CD14-positive monocyte (primary cell): Measurements from ENCODE around the gene MAPK8IP1. TPM values are rescaled to one million over a fixed set of nuclear protein-coding genes. Genes with fewer than 3 reads are reported as not detected.

Experiments
- DNase-seq, 3 donors: peaks; one replicate each; pipeline ENCODE4 v3.0.0-alpha.2; 2011 to 2022
- H2AFZ ChIP-seq: 2 replicates; pipeline ENCODE4 v1.6.0; 2012; ENCODE audit warnings: mild to moderate bottlenecking, low read depth, low read length, inconsistent platforms; ENCODE audit not compliant: insufficient read depth, poor library complexity, severe bottlenecking
- H3K27ac ChIP-seq, 2 donors: 1 replicate in 1 of 2; 2 replicates in 1 of 2; pipeline ENCODE4 v1.5.1; 2012 to 2013; ENCODE audit warnings: low read length in 2 of 2, control low read depth in 1 of 2, inconsistent platforms in 1 of 2, low read depth in 1 of 2, mild to moderate bottlenecking in 1 of 2
- H3K27me3 ChIP-seq, 2 donors: one replicate each; pipeline versions ENCODE4 v1.6.0 to v1.6.1; 2011 to 2013; ENCODE audit warnings: low read length in 2 of 2; ENCODE audit not compliant: control insufficient read depth in 2 of 2, insufficient read depth in 2 of 2
- H3K36me3 ChIP-seq, 2 donors: replicated peaks in 1 of 2; 1 replicate in 1 of 2; 2 replicates in 1 of 2; pipeline versions ENCODE4 v1.5.1 to v1.6.1; 2012 to 2013; ENCODE audit warnings: low read length in 2 of 2, control low read depth in 1 of 2, inconsistent platforms in 1 of 2, mild to moderate bottlenecking in 1 of 2; ENCODE audit not compliant: insufficient read depth in 2 of 2, control insufficient read depth in 1 of 2
- H3K4me1 ChIP-seq, 2 donors: 1 replicate in 1 of 2; 2 replicates in 1 of 2; pipeline versions ENCODE4 v1.5.1 to v1.6.1; 2012 to 2013; ENCODE audit warnings: low read length in 2 of 2, control low read depth in 1 of 2, inconsistent platforms in 1 of 2, mild to moderate bottlenecking in 1 of 2, moderate library complexity in 1 of 2; ENCODE audit not compliant: insufficient read depth in 2 of 2, control insufficient read depth in 1 of 2
- H3K4me2 ChIP-seq: replicated peaks from 2 replicates; pipeline ENCODE3; 2012; ENCODE audit warnings: low read length, moderate library complexity, mild to moderate bottlenecking; ENCODE audit not compliant: poor library complexity, severe bottlenecking; ENCODE audit errors: extremely low read depth
- H3K4me3 ChIP-seq, 3 experiments: fragments of 200-600 bp in 1 of 3; sonication (generic) in 1 of 3; replicated peaks in 1 of 3; 1 replicate in 2 of 3; 2 replicates in 1 of 3; pipeline ENCODE4 v1.5.1; 2011 to 2013; ENCODE audit warnings: low read length in 3 of 3, mild to moderate bottlenecking in 3 of 3, control low read depth in 2 of 3, low read depth in 2 of 3, inconsistent platforms in 1 of 3, moderate library complexity in 1 of 3
- H3K79me2 ChIP-seq: 2 replicates; pipeline ENCODE4 v1.6.0; 2012; ENCODE audit warnings: mild to moderate bottlenecking, control low read depth, inconsistent platforms, low read length, moderate library complexity; ENCODE audit not compliant: insufficient read depth
- H3K9ac ChIP-seq: 2 replicates; pipeline ENCODE4 v1.6.0; 2017; ENCODE audit warnings: low read length, mild to moderate bottlenecking; ENCODE audit not compliant: insufficient read depth, poor library complexity, severe bottlenecking
- H3K9me3 ChIP-seq, 2 donors: replicated peaks in 1 of 2; 1 replicate in 1 of 2; 2 replicates in 1 of 2; pipeline versions ENCODE4 v1.5.1 to v1.6.1; 2012 to 2013; ENCODE audit warnings: low read length in 2 of 2, control low read depth in 1 of 2; ENCODE audit not compliant: control insufficient read depth in 1 of 2, insufficient read depth in 1 of 2
- H4K20me1 ChIP-seq: 2 replicates; pipeline ENCODE4 v1.6.0; 2012; ENCODE audit warnings: mild to moderate bottlenecking, low read length, control low read depth, moderate library complexity; ENCODE audit not compliant: insufficient read depth
- H3K27ac Mint-ChIP-seq, 7 donors: one replicate each; pipeline ENCODE4 v1.8.0; 2020; ENCODE audit warnings: mild to moderate bottlenecking in 7 of 7, mixed read lengths in 7 of 7, moderate library complexity in 6 of 7, inconsistent platforms in 2 of 7
- H3K27me3 Mint-ChIP-seq, 3 donors: one replicate each; pipeline ENCODE4 v1.8.0; 2021 to 2022; ENCODE audit warnings: low read depth in 3 of 3, mild to moderate bottlenecking in 3 of 3, mixed read lengths in 3 of 3, moderate library complexity in 3 of 3, inconsistent platforms in 1 of 3
- H3K36me3 Mint-ChIP-seq, 2 donors: one replicate each; pipeline ENCODE4 v1.8.0; 2020; ENCODE audit warnings: mixed read lengths in 2 of 2, inconsistent platforms in 1 of 2, mild to moderate bottlenecking in 1 of 2
- H3K4me1 Mint-ChIP-seq: one replicate; pipeline ENCODE4 v1.8.0; 2020; ENCODE audit warnings: mild to moderate bottlenecking, mixed read lengths
- H3K4me3 Mint-ChIP-seq, 2 donors: one replicate each; pipeline ENCODE4 v1.8.0; 2020; ENCODE audit warnings: mild to moderate bottlenecking in 2 of 2, mixed read lengths in 2 of 2, moderate library complexity in 1 of 2
- H3K9me3 Mint-ChIP-seq, 7 donors: one replicate each; pipeline ENCODE4 v1.8.0; 2020 to 2022; ENCODE audit warnings: mixed read lengths in 7 of 7, mild to moderate bottlenecking in 6 of 7, moderate library complexity in 6 of 7, inconsistent platforms in 2 of 7
- CTCF ChIP-seq: fragments of 200-600 bp; IDR thresholded peaks from one replicate; pipeline ENCODE4 v1.8.0; 2022; ENCODE audit warnings: antibody characterized with exemption, mild to moderate bottlenecking
- WGBS: methylation state at CpG from one replicate; pipeline ENCODE4 v1.1.5; 2013; ENCODE audit warnings: missing lambda C conversion rate; ENCODE audit not compliant: insufficient coverage; 5-methylcytosine and 5-hydroxymethylcytosine counted together
- intact Hi-C, 2 donors: fragments of 100-400 bp; cut with micrococcal nuclease; formaldehyde crosslinking; loops; one replicate each; pipeline versions ENCODE4 v1.15.0 to v1.15.1; 2023
- polyA plus RNA-seq, 3 donors: library from polyadenylated mRNA; depleted of rRNA in 1 of 3; unstranded in 2 of 3; stranded (reverse) in 1 of 3; fragments of 300-500 nt in 2 of 3; fragments of >200 nt in 1 of 3; fragmentation: Illumina TruSeq in 2 of 3; gene quantifications; 1 replicate in 2 of 3; 2 replicates in 1 of 3; pipeline ENCODE4 v1.2.3, GENCODE V29; 2012 to 2021

Gene MAPK8IP1
- polyA plus RNA-seq, 3 donors, result 0.93 TPM; not detected in 2

- Histone ChIP-seq H3K4me1 (peaks cover 11 to 15% of the 10 kb centered on the region in 2 donors), H3K9ac (no peak overlapping the region), H3K4me3 (no peak overlapping the region), H2AFZ (no peak overlapping the region), H3K9me3 (peaks cover 4 to 14% of the 10 kb centered on the region in 2 donors), H3K27me3 (peaks cover 19 to 48% of the 10 kb centered on the region in 2 donors), H3K4me2 (no peak overlapping the region), H3K27ac (no peak overlapping the region), H3K79me2 (no peaks in the 10 kb centered on the region), H4K20me1 (no peaks in the 10 kb centered on the region), H3K36me3 (no peaks in the 10 kb centered on the region)
- DNase-seq, result no peak
- Mint-ChIP-seq H3K36me3 (peaks cover 2 to 3% of the 10 kb centered on the region in 2 donors), H3K9me3 (peaks cover 0 to 10% (median 3%) of the 10 kb centered on the region in 7 donors), H3K27me3 (peaks cover 44 to 64% (median 47%) of the 10 kb centered on the region in 3 donors), H3K4me3 (no peak overlapping the region), H3K4me1 (peaks cover 6% of the 10 kb centered on the region), H3K27ac (no peak overlapping the region)
- 95% methylated on average over 5 of the region's 8 CpGs for WGBS
- intact Hi-C loops, result no loop called here
- no peak for TF ChIP-seq CTCF
These were observed 10.3 kb downstream of the MAPK8IP1 start for GRCh38 chr11:45895553-45896259.

- H3K4me2 ChIP-seq, result no peak overlapping the region
- no peak overlapping the region for H2AFZ ChIP-seq
- no peak overlapping the region for H3K27ac ChIP-seq
- H3K36me3 Mint-ChIP-seq, result peaks cover 3 to 4% of the 10 kb centered on the region in 2 donors
- no peak overlapping the region for H3K4me3 Mint-ChIP-seq
- H3K79me2 ChIP-seq, result no peaks in the 10 kb centered on the region
- peaks cover 11 to 15% of the 10 kb centered on the region in 2 donors for H3K4me1 ChIP-seq
- H3K27ac Mint-ChIP-seq, result no peak overlapping the region
- H3K4me3 ChIP-seq, result no peak overlapping the region
- no peaks in the 10 kb centered on the region for H4K20me1 ChIP-seq
- H3K27me3 ChIP-seq, result peaks cover 24 to 56% of the 10 kb centered on the region in 2 donors
- peaks cover 7% of the 10 kb centered on the region for H3K4me1 Mint-ChIP-seq
- TF ChIP-seq CTCF, result no peak
- peaks cover 4 to 22% of the 10 kb centered on the region in 2 donors for H3K9me3 ChIP-seq
- 29% methylated on average over 16 of the region's 19 CpGs for WGBS
- H3K36me3 ChIP-seq, result no peaks in the 10 kb centered on the region
- no peak for DNase-seq
- H3K9me3 Mint-ChIP-seq, result peaks cover 0 to 11% (median 5%) of the 10 kb centered on the region in 7 donors
- intact Hi-C loops, result no loop called here
- no peak overlapping the region for H3K9ac ChIP-seq
- H3K27me3 Mint-ChIP-seq, result peaks cover 48 to 72% (median 55%) of the 10 kb centered on the region in 3 donors
These were observed 11.1 kb downstream of the MAPK8IP1 start for GRCh38 chr11:45896422-45896984.
